Ishikawa (cell line): ENCODE results near the gene SLC27A4.

Experiments
- CEBPB ChIP-seq: IDR thresholded peaks from 2 replicates; pipeline ENCODE4 v1.6.1; 2012
- FOXM1 ChIP-seq: IDR thresholded peaks from 2 replicates; pipeline ENCODE4 v1.6.1; 2012; ENCODE audit warnings: low read depth, borderline replicate concordance
- REST ChIP-seq: IDR thresholded peaks from 2 replicates; pipeline ENCODE4 v1.6.1; 2012; ENCODE audit warnings: low read depth, mild to moderate bottlenecking
- TEAD4 ChIP-seq: IDR thresholded peaks from 2 replicates; pipeline ENCODE4 v1.6.1; 2012
- YY1 ChIP-seq: IDR thresholded peaks from 2 replicates; pipeline ENCODE4 v1.6.1; 2012; ENCODE audit warnings: low read depth

- TF ChIP-seq FOXM1 = no peak
- TF ChIP-seq TEAD4 = no peak
- TF ChIP-seq REST = no peak
- TF ChIP-seq CEBPB = no peak
- TF ChIP-seq YY1 = no peak
Measured at GRCh38 chr9:128406848-128407391, 66.6 kb downstream of the SLC27A4 start.
